Pancreas (tissue), 10 donors: ENCODE measurements around the gene SHC1. TPM values are rescaled to one million over a fixed set of nuclear protein-coding genes. Genes with fewer than 3 reads are reported as not detected.

Source experiments
- ATAC-seq, 4 donors: fragments of 200-7000 bp; cut with Tn5 transposase; one replicate each; pipeline versions ENCODE4 v1.8.0 to v1.9.1; 2020; ENCODE audit warnings: mild to moderate bottlenecking in 4 of 4, moderate library complexity in 4 of 4
- DNase-seq, 6 donors: peaks; one replicate each; pipeline ENCODE4 v3.0.0-alpha.2; 2020
- FAIRE-seq: peaks from 2 replicates; lab custom pipeline; 2012; peaks lifted over from hg19 to GRCh38; lab: Jason Lieb, UNC
- H3K27ac ChIP-seq, 4 donors: fragments of 200-600 bp; sonication (generic); 1 replicate in 3 of 4; 2 replicates in 1 of 4; pipeline versions ENCODE4 v1.5.0 to v1.8.0; 2020
- H3K27me3 ChIP-seq, 4 donors: fragments of 200-600 bp; one replicate each; pipeline ENCODE4 v1.8.0; 2021
- H3K36me3 ChIP-seq, 3 donors: fragments of 200-600 bp; sonication (generic) in 1 of 3; one replicate each; pipeline versions ENCODE4 v1.5.0 to v1.8.0; 2020 to 2021
- H3K4me1 ChIP-seq, 3 donors: fragments of 200-600 bp; one replicate each; pipeline ENCODE4 v1.8.0; 2021
- H3K4me3 ChIP-seq, 4 donors: fragments of 200-600 bp; sonication (generic) in 2 of 4; one replicate each; pipeline versions ENCODE4 v1.5.0 to v1.8.0; 2020 to 2021
- H3K9me3 ChIP-seq, 4 donors: fragments of 200-600 bp; one replicate each; pipeline ENCODE4 v1.8.0; 2021
- CTCF ChIP-seq, 4 donors: fragments of 200-600 bp; sonication (generic) in 3 of 4; IDR thresholded peaks; one replicate each; pipeline versions ENCODE4 v1.5.0 to v1.8.0; 2021; ENCODE audit warnings: antibody characterized with exemption in 4 of 4
- WGBS, 2 donors: extraction: QIAGEN DNeasy Blood & Tissue Kit; methylation state at CpG; one replicate each; pipeline ENCODE4 v1.1.7; 2013; 5-methylcytosine and 5-hydroxymethylcytosine counted together
- intact Hi-C, 3 donors: fragments of 100-400 bp; cut with DNase I; formaldehyde crosslinking; loops; one replicate each; pipeline versions ENCODE4 v1.11.1 to v1.14.2; 2022
- polyA plus RNA-seq, 2 donors: library from polyadenylated mRNA; stranded (reverse); fragments of 200-250 nt; gene quantifications; one replicate each; pipeline ENCODE4 v1.2.3, GENCODE V29; 2013
- total RNA-seq, 6 donors: library from RNA; stranded (reverse); fragmentation: NEBNext Ultra II Directional in 4 of 6; extraction: Animal tissue kit (Norgen Biotek cat#: 25700) in 4 of 6; gene quantifications; one replicate each; pipeline versions ENCODE4 v1.2.1 to v1.2.4, GENCODE V29; 2021 to 2023
- donor health status: healthy with polysubstance abuse.
- donor health status: DM: no; HTN: no; CAD: no; lungs with moderate emphysema.
- donor health status: DM: no; HTN: no; CAD: no.
- donor health status: control.
- donor health status: control.
- donor health status: Bipolar disorder and iron deficiency.
- donor health status: DM: yes; HTN: yes; CAD: no.
- donor health status: DM: no; HTN: no; CAD: no.
- donor health status: DM: no; HTN: no; CAD: no.
- donor health status: DM: yes; HTN: yes; CAD: no.

Gene SHC1
- total and polyA plus RNA-seq, 8 donors, result 32.3 to 53.4 (median 40.7) TPM

GRCh38 chr1:154934358-154934948 lies 36.1 kb downstream of the SHC1 start:
- Histone ChIP-seq H3K9me3 (no peaks in the 10 kb centered on the region), H3K4me3 (no peak overlapping the region), H3K4me1 (peaks cover 8 to 13% (median 11%) of the 10 kb centered on the region in 3 donors), H3K27me3 (no peaks in the 10 kb centered on the region), H3K27ac (no peak overlapping the region), H3K36me3 (no peaks in the 10 kb centered on the region)
- DNase-seq, result no peak
- WGBS, 2 donors, result 97 to 99% methylated on average over 5 of the region's 5 CpGs
- no peak for ATAC-seq
- no peak for TF ChIP-seq CTCF (IDR thresholded peaks at IDR 0.05)
- no peak for FAIRE-seq
- intact Hi-C loops, result no loop called here

- peaks cover 0 to 7% (median 0%) of the 10 kb centered on the region in 3 donors for H3K36me3 ChIP-seq
- 81 to 83% methylated on average over 11 of the region's 11 CpGs for WGBS, 2 donors
- H3K4me1 ChIP-seq, result peaks cover 6 to 8% (median 7%) of the 10 kb centered on the region in 3 donors
- FAIRE-seq (no peak), ATAC-seq (no peak), DNase-seq (peak in 4 of 6 donors; percentile 58 to 68 (median 66))
- no peak overlapping the region for H3K27ac ChIP-seq
- H3K27me3 ChIP-seq, result no peaks in the 10 kb centered on the region
- no peaks in the 10 kb centered on the region for H3K9me3 ChIP-seq
- no peak for TF ChIP-seq CTCF (IDR thresholded peaks at IDR 0.05)
- intact Hi-C loops, result no loop called here
- no peak overlapping the region for H3K4me3 ChIP-seq
Observed at GRCh38 chr1:154931940-154932487, 38.5 kb downstream of the SHC1 start.

GRCh38 chr1:154926201-154926600 lies 44.3 kb downstream of the SHC1 start:
- H3K36me3 ChIP-seq, result peaks cover 0 to 27% (median 8%) of the 10 kb centered on the region in 3 donors
- WGBS, 2 donors, result 92 to 94% methylated on average over 13 of the region's 13 CpGs
- H3K27me3 ChIP-seq, result no peaks in the 10 kb centered on the region
- intact Hi-C loops, result no loop called here
- no peaks in the 10 kb centered on the region for H3K9me3 ChIP-seq
- FAIRE-seq (no peak), ATAC-seq (no peak), DNase-seq (no peak)
- no peak for TF ChIP-seq CTCF (IDR thresholded peaks at IDR 0.05)
- no peaks in the 10 kb centered on the region for H3K4me1 ChIP-seq
- no peak overlapping the region for H3K27ac ChIP-seq
- no peak overlapping the region for H3K4me3 ChIP-seq

DNA sequence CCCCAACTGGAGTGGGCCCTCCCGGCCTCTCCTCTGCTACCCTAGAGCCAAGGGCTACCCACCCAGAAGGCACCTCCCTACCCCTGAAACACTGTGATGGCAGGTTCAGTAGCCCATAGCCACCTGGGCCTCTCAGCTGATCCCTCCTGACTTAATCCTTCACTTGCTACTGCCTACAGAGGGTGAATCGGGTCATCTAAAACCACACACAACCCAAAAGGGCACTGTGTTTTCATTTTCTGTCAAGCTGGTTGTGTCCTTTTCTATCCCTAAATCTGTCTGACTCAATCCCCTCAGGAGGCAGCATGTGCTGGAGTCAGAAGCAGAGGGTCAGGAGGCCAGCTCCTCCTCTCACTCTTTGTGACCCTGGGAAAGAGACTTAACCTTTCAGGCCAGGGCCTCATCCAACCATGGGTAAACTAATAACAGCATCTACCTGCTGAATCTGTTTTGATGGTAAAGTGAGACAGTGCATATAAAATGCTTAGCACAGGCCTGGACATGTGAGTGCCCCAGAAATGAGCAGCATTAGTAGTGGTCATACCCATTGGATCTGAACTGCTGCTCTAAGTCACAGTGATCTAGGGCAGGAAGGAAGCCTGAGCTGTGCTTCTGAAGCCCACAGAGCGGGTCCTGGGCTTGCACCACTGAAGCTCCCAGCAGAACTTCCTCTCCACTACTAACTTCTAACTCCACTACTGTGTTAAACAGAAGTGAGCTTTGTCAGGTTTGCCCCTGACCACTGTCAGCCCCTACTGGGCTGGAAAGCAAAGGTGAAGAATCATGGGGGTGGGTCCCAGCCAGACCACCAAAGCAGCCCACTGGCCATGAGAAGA lies 45.0 kb downstream of the SHC1 start:
- TF ChIP-seq CTCF (IDR thresholded peaks at IDR 0.05), result no peak
- H3K27me3 ChIP-seq, result no peaks in the 10 kb centered on the region
- 92 to 94% methylated on average over 3 of the region's 3 CpGs for whole genome bisulfite sequencing, 2 donors
- ATAC-seq (no peak), DNase-seq (no peak), FAIRE-seq (no peak)
- H3K27ac ChIP-seq, result no peak overlapping the region
- intact Hi-C loops, result no loop called here
- peaks cover 0 to 27% (median 8%) of the 10 kb centered on the region in 3 donors for H3K36me3 ChIP-seq
- H3K9me3 ChIP-seq, result no peaks in the 10 kb centered on the region
- H3K4me3 ChIP-seq, result no peak overlapping the region
- no peaks in the 10 kb centered on the region for H3K4me1 ChIP-seq
